NCI-H2171 treated with DMSO at 0.1 percent for 48 hours (cell line): ENCODE measurements around the gene TSSK1B.
"Not testable (repeated sequence)": the region's sequence is repeated elsewhere in the genome, so short reads cannot be mapped to it uniquely, and the experiment has no call there.

Experiments used
- DNase-seq: peaks from one replicate; lab custom pipeline; 2025; lab: John Stamatoyannopoulos, UW

Gene TSSK1B, protein sequence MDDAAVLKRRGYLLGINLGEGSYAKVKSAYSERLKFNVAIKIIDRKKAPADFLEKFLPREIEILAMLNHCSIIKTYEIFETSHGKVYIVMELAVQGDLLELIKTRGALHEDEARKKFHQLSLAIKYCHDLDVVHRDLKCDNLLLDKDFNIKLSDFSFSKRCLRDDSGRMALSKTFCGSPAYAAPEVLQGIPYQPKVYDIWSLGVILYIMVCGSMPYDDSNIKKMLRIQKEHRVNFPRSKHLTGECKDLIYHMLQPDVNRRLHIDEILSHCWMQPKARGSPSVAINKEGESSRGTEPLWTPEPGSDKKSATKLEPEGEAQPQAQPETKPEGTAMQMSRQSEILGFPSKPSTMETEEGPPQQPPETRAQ

GRCh38 chr5:113434889-113435288 lies at the start of gene TSSK1B:
Gene TSSK1B, minus strand, starts transcription at chr5:113434989. Its CDS starts 150 bp downstream, at chr5:113434839.
- DNase-seq: no peak

DNA sequence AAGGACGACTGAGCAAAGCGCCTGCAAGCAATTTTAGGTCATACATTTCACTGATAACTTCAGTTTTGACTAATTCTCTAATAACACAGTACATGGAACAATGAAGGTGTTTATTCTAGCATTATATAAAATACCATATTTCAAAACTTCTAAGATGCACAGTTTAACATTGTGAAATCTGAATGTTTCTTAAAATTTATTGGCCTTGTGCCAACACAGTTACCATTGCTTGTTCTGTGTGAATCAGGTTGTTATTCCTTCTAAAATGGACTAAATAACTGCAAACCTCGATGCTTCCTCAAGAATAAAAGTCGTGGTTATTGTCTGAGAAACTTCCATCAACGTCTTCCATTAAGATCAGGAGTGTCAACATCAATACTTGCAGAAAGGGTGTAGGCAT lies 45.5 kb upstream of the TSSK1B start:
- DNase-seq: no peak

DNA sequence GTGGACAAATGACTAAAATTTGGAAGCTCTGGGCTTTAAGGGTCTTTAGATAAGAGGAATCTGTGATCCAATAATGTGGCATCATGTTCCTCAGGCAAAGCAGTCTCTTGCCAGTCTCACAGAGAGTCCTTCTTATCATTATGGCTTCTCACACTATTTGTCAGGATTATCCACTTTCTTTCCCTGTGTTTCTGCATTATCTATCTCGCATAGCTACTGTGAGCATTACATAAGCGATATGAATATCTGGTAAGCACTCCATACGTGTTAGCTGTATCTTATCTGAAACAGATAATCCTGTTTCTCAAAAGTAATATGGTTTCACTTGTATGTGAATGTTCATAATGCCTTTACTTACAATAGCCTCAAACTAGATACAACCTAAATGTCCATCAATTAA lies 43.9 kb upstream of the TSSK1B start:
- DNase-seq: no peak

DNA sequence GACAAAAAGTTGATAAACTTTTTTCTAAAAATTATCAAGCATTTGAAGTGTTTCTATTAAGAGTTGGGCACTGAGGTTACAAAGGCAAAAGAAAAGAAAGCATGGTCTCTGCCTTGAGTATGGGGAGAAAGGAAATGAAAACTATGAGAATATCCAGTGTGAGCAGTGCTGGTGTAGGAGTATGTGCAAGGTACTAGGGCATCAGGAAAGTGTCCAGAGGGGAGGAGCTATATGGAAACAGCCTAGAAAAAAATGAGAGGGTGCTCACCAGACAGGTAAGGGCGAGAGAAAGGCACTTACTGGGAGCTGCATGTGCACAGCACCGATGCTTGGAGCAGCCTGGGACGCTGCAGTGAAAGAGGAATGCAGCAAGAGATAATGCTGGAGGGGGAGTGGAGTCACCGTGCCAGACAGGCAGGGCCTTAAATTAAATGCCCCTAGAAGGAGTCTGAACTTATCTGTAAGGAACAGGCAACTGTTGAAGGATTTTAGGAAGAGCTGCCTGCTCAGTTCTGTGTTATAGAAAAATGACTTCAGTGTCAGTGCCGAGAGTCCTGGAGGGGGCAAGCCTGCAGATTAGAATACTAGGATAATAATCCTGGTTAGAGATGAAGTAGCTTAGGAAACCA lies 39.4 kb upstream of the TSSK1B start:
- DNase-seq: no peak

GRCh38 chr5:113463032-113463431 lies 28.2 kb upstream of the TSSK1B start:
- no peak for DNase-seq

- DNase-seq: not testable (repeated sequence)
Observed at GRCh38 chr5:113457106-113457505, 22.3 kb upstream of the TSSK1B start.

DNA sequence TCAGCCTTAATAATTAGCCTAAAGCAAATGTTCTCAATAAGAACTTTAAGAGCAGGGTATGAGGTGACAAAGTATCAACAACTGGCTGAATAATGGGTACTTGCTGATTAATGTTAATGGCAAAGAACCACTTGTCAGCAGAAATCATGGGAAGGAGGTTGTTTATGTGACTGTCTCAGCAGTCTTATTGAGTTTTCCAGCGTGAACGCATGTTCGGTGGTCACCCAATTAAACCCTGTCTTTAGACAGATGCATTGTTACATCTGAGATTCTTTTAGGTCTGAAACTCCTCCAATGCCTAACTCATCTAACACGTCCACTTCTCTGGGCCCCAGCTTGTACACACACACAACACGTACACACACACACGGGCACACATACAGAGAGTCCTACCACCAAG lies 18.2 kb upstream of the TSSK1B start:
- no peak for DNase-seq

DNA sequence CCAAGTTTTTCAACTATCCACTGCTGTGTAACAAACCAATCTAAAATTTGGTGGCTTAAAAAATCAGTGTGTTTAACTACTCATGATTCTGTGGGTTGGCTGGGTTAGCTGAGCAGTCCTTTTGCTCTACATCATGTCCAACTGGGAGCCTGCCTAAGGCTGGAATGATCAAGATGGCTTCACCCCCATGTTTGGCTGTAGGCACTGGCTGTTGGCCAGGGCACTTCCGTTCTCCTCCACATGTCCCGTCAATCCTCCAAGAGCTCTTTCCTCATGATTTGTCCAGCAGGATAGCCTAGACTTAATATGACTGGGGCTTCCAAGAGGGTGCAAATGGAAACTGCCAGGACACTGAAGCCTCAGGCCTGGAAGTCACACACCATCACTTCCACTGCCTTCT lies 17.0 kb upstream of the TSSK1B start:
- DNase-seq: no peak

DNA sequence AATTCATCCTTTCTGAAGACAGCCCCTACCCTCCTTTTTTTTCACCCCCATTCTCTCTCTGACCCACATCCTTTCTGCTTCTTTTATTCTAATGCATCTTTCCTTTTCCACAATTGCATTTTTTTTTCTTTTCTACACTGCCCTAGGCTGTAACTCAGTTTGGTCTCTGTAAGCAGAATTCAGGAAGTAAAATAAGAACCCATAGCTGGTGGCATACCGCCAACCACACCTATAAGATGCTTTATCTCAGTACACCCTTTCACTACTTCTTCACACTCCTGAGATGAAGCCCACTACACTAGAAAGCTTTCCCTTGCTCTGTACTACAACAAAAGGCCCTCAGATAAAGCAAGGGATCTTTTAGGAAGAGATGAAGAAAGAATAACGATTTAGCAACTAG lies 16.1 kb upstream of the TSSK1B start:
- no peak for DNase-seq

DNA sequence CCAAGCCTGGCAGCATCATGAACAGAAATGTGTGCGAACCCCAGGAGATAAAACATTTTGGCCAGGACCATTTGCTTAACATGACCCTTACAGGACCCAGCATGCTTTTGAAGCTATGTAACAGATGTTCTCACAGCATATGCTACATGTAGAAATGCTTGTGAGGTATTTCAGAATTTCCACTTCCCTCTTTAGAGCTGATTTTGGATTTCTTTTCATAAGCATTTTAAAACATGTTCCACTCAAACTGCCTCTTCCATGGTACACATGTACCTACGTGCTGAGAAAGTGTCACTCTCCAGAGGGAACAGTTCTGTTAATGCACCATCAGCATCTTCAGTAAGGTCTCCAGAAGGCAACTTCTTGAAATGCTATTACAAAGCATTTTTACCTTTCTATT lies 15.7 kb upstream of the TSSK1B start:
- no peak for DNase-seq

GRCh38 chr5:113448252-113448651 lies 13.5 kb upstream of the TSSK1B start:
- DNase-seq: no peak

DNA sequence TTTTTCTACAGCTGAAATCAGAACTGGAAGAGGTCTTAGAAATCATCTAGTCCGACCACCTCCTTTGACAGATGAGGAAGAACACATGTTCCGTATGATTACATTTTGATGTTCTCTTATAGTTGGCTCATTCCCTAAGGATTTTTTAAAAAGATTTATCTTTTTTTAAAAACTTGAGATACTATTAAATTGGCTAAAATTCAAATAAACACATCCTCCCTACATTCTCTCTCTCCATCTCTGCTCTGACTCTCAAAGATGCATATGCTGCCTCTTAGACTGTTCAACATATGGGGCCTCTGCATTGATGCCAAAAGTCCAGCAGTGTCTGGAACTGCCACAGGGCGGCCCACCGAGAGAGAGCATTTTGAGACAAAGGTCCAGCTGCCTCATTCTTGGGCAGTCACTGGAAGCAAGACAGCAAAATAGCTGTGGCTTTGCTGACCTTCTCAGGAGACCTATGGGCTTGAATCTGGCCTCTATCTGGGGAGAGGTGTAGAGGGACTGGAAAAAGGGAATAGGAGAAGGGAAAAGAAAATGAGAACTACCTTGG lies 12.8 kb upstream of the TSSK1B start:
- DNase-seq: no peak

- peak; percentile 66 for DNase-seq
Observed at GRCh38 chr5:113446358-113446927, 11.7 kb upstream of the TSSK1B start.

- no peak for DNase-seq
Observed at GRCh38 chr5:113437111-113437510, 2.3 kb upstream of the TSSK1B start.

- no peak for DNase-seq
Observed at GRCh38 chr5:113435575-113435974, 786 bp upstream of the TSSK1B start.

GRCh38 chr5:113433862-113434612 lies 752 bp downstream of the TSSK1B start:
- no peak for DNase-seq

- no peak for DNase-seq
Observed at GRCh38 chr5:113433071-113433470, 1.7 kb downstream of the TSSK1B start.

DNA sequence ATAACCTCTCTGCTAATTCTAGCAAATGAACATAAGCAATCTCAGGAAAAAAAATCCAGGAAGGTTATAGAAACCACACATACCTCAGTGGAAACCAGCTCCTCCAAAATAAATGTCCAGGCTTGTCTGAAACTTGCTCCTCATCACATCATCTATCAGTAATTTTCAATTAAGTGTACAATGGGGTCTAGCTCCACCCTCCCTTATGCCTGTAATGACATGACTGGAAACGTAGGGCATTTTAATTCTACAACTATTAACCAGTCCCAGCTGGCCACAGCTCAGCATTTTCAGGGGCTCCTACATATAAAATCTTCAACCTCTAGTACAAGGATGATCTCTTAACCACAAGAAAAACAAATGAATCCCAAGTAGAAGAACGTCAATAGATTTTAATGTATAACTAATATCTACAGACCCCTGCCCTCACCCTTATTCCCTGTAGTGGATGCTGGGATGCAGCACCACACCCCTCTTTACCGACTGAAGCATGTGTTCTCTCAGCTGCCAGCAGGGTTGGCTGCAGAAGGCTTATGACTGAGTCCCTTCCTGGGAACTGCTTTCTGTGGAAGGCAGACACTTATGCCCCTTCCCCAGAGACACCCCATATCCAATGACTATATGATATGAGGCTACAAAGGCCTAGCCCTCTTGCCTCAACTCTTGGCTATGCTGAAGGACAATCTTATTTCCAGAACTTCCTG lies 6.8 kb downstream of the TSSK1B start:
- peak; percentile 29 for DNase-seq

DNA sequence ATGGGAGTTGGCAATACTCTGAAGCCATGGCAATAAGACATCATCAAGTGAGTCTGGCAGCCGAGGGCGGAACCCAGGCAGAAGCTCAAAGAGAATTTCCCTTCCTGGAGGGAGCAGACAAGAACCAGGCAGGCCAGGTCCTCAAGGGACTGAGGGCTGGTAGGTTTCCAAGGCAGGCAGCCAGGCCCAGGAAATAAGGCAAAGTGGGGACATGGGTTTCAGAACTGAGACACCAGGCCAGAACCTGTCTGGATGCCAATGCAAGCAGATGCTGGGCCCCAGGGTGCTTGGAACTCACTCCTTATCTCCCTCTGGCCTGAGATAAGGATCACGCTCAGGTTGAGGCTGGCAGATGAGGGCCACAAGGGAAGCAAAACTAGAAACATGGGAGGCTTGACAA lies 8.9 kb downstream of the TSSK1B start:
- DNase-seq: peak; percentile 15

GRCh38 chr5:113421693-113422092 lies 13.1 kb downstream of the TSSK1B start:
- no peak for DNase-seq

- DNase-seq: no peak
Observed at GRCh38 chr5:113405530-113405929, 29.3 kb downstream of the TSSK1B start.

DNA sequence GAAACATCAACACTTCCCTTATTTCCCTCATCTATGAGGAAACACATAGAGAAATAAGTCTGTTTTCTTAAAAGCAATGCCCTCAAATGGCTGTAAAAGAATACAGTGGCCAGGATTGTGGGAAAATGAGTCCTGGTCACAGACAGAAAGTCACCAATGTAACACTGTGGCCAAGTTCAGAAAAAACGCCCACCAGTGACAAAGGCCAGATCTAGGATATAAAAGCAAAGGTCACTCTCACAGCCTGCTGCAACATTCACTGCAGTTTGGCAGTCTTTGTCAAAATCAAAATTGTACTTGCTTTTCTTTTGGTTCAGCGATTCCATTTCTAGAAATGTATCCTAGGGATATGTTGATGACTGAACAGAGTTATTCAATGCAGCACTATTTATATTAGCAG lies 30.5 kb downstream of the TSSK1B start:
- no peak for DNase-seq
